SH-SY5Y (cell line): Measurements from ENCODE around the gene BLOC1S5.

Experiments
- GATA2 ChIP-seq: IDR thresholded peaks from 2 replicates; pipeline ENCODE4 v1.6.1; 2011; ENCODE audit warnings: mild to moderate bottlenecking, low read depth, low read length
- GATA3 ChIP-seq: IDR thresholded peaks from 2 replicates; pipeline ENCODE4 v1.6.1; 2011; ENCODE audit warnings: low read depth, mild to moderate bottlenecking, low read length, moderate library complexity

DNA sequence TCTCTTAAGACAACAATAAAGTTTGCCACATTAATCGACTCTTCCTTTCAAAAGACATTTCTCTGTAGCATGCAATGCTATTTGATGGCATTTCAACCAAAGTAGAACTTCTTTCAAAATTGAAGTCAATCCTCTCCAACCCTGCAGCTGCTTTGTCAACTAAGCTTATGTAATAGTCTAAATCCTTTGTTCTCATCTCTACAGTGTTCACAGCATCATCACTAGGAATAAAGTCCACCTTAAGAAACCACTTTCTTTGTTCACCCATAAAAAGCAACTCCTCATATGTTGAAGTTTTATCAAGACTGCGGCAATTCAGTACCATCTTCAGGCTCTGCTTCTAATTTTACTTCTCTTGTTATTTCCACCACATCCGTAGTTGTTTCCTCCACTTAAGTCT lies 11.5 kb upstream of the BLOC1S5 start:
- TF ChIP-seq GATA3 (no peak), GATA2 (no peak)
